K562 (cell line): Measurements from ENCODE around the gene TOGARAM2. TPM values are rescaled to one million over a fixed set of nuclear protein-coding genes. Genes with fewer than 3 reads are reported as not detected.
A peak's percentile ranks its signal among the peaks of the same experiment; 100 is the strongest.

Source experiments
- C11orf30 ChIP-seq: fragments of 450-650 bp; IDR thresholded peaks from 2 replicates; pipeline ENCODE4 v1.6.1; 2016; ENCODE audit warnings: low read depth, mild to moderate bottlenecking
- CBFB ChIP-seq: sonication (generic); formaldehyde crosslinking; IDR thresholded peaks from 2 replicates; pipeline ENCODE4 v1.4.0; 2020; ENCODE audit warnings: mild to moderate bottlenecking, missing genetic modification reagents
- CBX8 ChIP-seq: fragments of 200-600 bp; sonication (generic); IDR thresholded peaks from 2 replicates; pipeline ENCODE4 v1.6.1; 2012; ENCODE audit warnings: borderline replicate concordance, mixed run types, low read depth, mild to moderate bottlenecking, moderate library complexity, mixed read lengths, low read length, control low read depth, inconsistent platforms; ENCODE audit not compliant: poor library complexity, severe bottlenecking; ENCODE audit errors: extremely low read depth
- CCNT2 ChIP-seq: IDR thresholded peaks from 2 replicates; pipeline ENCODE4 v1.6.1; 2011; ENCODE audit warnings: borderline replicate concordance, low read depth, mild to moderate bottlenecking, moderate library complexity, mixed read lengths, low read length; ENCODE audit not compliant: insufficient read length; ENCODE audit errors: extremely low read depth
- MEF2D ChIP-seq: conservative IDR thresholded peaks from 2 replicates; pipeline ENCODE4 v1.6.1; 2016; ENCODE audit warnings: low read depth, missing genetic modification characterization, missing compliant biosample characterization
- MTA1 ChIP-seq: fragments of 450-650 bp; IDR thresholded peaks from 2 replicates; pipeline ENCODE4 v1.6.1; 2017; ENCODE audit warnings: borderline replicate concordance
- POLR3G ChIP-seq: IDR thresholded peaks from 2 replicates; pipeline ENCODE4 v1.6.1; 2011; ENCODE audit not compliant: insufficient read length, insufficient replicate concordance; ENCODE audit errors: extremely low read depth
- SMARCE1 ChIP-seq: fragments of 450-650 bp; IDR thresholded peaks from 2 replicates; pipeline ENCODE4 v1.7.1; 2016; ENCODE audit warnings: mild to moderate bottlenecking
- SOX6 ChIP-seq: fragments of 450-650 bp; IDR thresholded peaks from 2 replicates; pipeline ENCODE4 v1.6.1; 2014; ENCODE audit warnings: mild to moderate bottlenecking
- ZBTB17 ChIP-seq: fragments of 450-650 bp; formaldehyde crosslinking; IDR thresholded peaks from 2 replicates; pipeline ENCODE4 v1.4.0; 2020; ENCODE audit warnings: mild to moderate bottlenecking
- ZNF140 ChIP-seq: fragments of 250-450 bp; sonication (Bioruptor Pico); IDR thresholded peaks from 2 replicates; pipeline ENCODE4 v1.8.0; 2021; ENCODE audit warnings: moderate library complexity, mild to moderate bottlenecking, inconsistent platforms
- polyA plus RNA-seq, 8 experiments: library from polyadenylated mRNA; depleted of rRNA in 4 of 8; stranded (reverse) in 5 of 8; unstranded in 3 of 8; fragments of >200 nt; fragmentation: Nextera tagmentation in 2 of 8; fragmentation: Illumina TruSeq in 1 of 8; extraction: Ambion mirVana in 2 of 8; extraction: Trizol in 1 of 8; gene quantifications; 2 replicates each; pipeline versions ENCODE4 v1.2.1 to v1.2.3, GENCODE V29; 2011 to 2014; ENCODE audit warnings: inconsistent platforms in 1 of 8, missing spikeins in 1 of 8
- total RNA-seq, 7 experiments: library from RNA; depleted of rRNA in 6 of 7; stranded (reverse); fragments of >200 nt in 6 of 7; fragmentation: Illumina TruSeq in 2 of 7; extraction: Trizol in 2 of 7; gene quantifications; 2 replicates each; pipeline versions ENCODE4 v1.2.1 to v1.2.3, GENCODE V29; 2011 to 2021; ENCODE audit warnings: low replicate concordance in 1 of 7
- TF ChIP-seq, protein P1 (sequence below), 2 experiments: fragments of 250-450 bp in 1 of 2; fragments of 450-650 bp in 1 of 2; sonication (Bioruptor Pico) in 1 of 2; IDR thresholded peaks; 2 replicates each; pipeline versions ENCODE4 v1.6.1 to v1.8.0; 2016 to 2021; ENCODE audit warnings: mild to moderate bottlenecking in 2 of 2, moderate library complexity in 2 of 2, missing compliant biosample characterization in 1 of 2, missing genetic modification characterization in 1 of 2
- TF ChIP-seq, protein P2 (sequence below): sonication (generic); formaldehyde crosslinking; IDR thresholded peaks from 2 replicates; pipeline ENCODE4 v1.8.1; 2023; ENCODE audit warnings: missing genetic modification reagents, mild to moderate bottlenecking, borderline replicate concordance
- TF ChIP-seq, protein P3 (sequence below): sonication (generic); IDR thresholded peaks from 2 replicates; pipeline ENCODE4 v1.6.1; 2016
- TF ChIP-seq, protein P4 (sequence below): fragments of 150-350 bp; IDR thresholded peaks from 2 replicates; pipeline ENCODE4 v1.6.1; 2014; ENCODE audit warnings: low read depth, mild to moderate bottlenecking, low read length, borderline replicate concordance

Gene TOGARAM2
- total and polyA plus RNA-seq, 9 of the 15 experiments (the other 6 are each of a cell fraction or from before 2014, with no cell fraction given) = not detected

DNA sequence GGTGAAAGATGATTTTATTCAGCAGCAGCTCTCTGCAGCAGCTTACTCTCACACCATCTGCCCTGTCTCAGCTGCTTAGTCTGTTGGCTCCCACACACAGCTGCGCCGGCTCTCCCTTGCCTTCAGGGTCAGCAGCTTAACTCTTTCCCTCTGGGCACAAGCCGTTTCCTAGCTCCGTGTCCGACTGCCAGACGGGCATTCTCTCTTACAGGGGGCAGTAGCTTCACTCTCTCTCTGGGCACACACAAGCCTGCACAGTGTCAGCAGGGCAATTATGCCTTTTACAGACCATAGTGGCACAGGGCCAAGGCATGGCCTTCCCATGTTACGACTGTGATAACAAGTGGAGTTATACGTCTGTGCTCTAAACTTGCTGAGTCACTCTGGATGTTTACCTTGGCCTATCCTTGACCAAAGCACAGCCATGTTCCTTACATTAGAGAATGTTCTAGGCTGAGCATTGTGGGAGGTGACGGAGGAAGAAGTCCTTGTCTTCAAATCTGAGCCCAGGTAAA, 61.5 kb downstream of the TOGARAM2 start (continued):
- TF ChIP-seq, protein P1, sequence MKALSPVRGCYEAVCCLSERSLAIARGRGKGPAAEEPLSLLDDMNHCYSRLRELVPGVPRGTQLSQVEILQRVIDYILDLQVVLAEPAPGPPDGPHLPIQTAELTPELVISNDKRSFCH (CRISPR knock-in tag; IDR thresholded peaks at IDR 0.05) = no peak
- TF ChIP-seq, protein P1 (tag; IDR thresholded peaks at IDR 0.05) = peak; percentile 38; the same call in 1 of the 2 replicates
- TF ChIP-seq MTA1 = no peak
- TF ChIP-seq SOX6 = no peak
- TF ChIP-seq, protein P2, sequence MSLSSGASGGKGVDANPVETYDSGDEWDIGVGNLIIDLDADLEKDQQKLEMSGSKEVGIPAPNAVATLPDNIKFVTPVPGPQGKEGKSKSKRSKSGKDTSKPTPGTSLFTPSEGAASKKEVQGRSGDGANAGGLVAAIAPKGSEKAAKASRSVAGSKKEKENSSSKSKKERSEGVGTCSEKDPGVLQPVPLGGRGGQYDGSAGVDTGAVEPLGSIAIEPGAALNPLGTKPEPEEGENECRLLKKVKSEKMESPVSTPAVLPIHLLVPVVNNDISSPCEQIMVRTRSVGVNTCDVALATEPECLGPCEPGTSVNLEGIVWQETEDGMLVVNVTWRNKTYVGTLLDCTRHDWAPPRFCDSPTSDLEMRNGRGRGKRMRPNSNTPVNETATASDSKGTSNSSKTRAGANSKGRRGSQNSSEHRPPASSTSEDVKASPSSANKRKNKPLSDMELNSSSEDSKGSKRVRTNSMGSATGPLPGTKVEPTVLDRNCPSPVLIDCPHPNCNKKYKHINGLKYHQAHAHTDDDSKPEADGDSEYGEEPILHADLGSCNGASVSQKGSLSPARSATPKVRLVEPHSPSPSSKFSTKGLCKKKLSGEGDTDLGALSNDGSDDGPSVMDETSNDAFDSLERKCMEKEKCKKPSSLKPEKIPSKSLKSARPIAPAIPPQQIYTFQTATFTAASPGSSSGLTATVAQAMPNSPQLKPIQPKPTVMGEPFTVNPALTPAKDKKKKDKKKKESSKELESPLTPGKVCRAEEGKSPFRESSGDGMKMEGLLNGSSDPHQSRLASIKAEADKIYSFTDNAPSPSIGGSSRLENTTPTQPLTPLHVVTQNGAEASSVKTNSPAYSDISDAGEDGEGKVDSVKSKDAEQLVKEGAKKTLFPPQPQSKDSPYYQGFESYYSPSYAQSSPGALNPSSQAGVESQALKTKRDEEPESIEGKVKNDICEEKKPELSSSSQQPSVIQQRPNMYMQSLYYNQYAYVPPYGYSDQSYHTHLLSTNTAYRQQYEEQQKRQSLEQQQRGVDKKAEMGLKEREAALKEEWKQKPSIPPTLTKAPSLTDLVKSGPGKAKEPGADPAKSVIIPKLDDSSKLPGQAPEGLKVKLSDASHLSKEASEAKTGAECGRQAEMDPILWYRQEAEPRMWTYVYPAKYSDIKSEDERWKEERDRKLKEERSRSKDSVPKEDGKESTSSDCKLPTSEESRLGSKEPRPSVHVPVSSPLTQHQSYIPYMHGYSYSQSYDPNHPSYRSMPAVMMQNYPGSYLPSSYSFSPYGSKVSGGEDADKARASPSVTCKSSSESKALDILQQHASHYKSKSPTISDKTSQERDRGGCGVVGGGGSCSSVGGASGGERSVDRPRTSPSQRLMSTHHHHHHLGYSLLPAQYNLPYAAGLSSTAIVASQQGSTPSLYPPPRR (CRISPR knock-in tag) = no peak
- TF ChIP-seq MEF2D (tag) = peak; percentile 49; the same call in 1 of the 2 replicates
- peak; percentile 81 for TF ChIP-seq C11orf30
- TF ChIP-seq CBX8 = no peak
- TF ChIP-seq SMARCE1 = no peak
- no peak for TF ChIP-seq POLR3G
- no peak for TF ChIP-seq CCNT2
- TF ChIP-seq ZNF140 = no peak
- no peak for TF ChIP-seq ZBTB17 (CRISPR knock-in tag)
- TF ChIP-seq, protein P3, sequence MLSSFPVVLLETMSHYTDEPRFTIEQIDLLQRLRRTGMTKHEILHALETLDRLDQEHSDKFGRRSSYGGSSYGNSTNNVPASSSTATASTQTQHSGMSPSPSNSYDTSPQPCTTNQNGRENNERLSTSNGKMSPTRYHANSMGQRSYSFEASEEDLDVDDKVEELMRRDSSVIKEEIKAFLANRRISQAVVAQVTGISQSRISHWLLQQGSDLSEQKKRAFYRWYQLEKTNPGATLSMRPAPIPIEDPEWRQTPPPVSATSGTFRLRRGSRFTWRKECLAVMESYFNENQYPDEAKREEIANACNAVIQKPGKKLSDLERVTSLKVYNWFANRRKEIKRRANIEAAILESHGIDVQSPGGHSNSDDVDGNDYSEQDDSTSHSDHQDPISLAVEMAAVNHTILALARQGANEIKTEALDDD = no peak
- TF ChIP-seq CBFB (CRISPR knock-in tag) = no peak
- TF ChIP-seq, protein P4, sequence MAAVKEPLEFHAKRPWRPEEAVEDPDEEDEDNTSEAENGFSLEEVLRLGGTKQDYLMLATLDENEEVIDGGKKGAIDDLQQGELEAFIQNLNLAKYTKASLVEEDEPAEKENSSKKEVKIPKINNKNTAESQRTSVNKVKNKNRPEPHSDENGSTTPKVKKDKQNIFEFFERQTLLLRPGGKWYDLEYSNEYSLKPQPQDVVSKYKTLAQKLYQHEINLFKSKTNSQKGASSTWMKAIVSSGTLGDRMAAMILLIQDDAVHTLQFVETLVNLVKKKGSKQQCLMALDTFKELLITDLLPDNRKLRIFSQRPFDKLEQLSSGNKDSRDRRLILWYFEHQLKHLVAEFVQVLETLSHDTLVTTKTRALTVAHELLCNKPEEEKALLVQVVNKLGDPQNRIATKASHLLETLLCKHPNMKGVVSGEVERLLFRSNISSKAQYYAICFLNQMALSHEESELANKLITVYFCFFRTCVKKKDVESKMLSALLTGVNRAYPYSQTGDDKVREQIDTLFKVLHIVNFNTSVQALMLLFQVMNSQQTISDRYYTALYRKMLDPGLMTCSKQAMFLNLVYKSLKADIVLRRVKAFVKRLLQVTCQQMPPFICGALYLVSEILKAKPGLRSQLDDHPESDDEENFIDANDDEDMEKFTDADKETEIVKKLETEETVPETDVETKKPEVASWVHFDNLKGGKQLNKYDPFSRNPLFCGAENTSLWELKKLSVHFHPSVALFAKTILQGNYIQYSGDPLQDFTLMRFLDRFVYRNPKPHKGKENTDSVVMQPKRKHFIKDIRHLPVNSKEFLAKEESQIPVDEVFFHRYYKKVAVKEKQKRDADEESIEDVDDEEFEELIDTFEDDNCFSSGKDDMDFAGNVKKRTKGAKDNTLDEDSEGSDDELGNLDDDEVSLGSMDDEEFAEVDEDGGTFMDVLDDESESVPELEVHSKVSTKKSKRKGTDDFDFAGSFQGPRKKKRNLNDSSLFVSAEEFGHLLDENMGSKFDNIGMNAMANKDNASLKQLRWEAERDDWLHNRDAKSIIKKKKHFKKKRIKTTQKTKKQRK = no peak
